Panc1 (cell line): Measurements from ENCODE around the gene CCL16. TPM values are rescaled to one million over a fixed set of nuclear protein-coding genes. Genes with fewer than 3 reads are reported as not detected.
"Not testable (repeated sequence)": the region's sequence is repeated elsewhere in the genome, so short reads cannot be mapped to it uniquely, and the experiment has no call there.

Source experiments
- ATAC-seq: fragments of 200-7000 bp; cut with Tn5 transposase; 2 replicates; pipeline ENCODE4 v1.9.1; 2020; ENCODE audit warnings: mild to moderate bottlenecking, moderate library complexity
- BruUV-seq: library from RNA; stranded (reverse); fragments of 400-500 nt; replicated peaks from 2 replicates; lab custom pipeline; 2021; lab: Mats Ljungman, UMichigan
- CTCF ChIA-PET: fragments of 300-600 bp; sonication (Branson Sonifier 250); formaldehyde crosslinking; loops from one replicate; lab custom pipeline; 2022; ENCODE audit warnings: antibody characterized with exemption; lab: Charles Lee
- POLR2A ChIA-PET: fragments of 300-600 bp; sonication (Branson Sonifier 250); formaldehyde crosslinking; loops from one replicate; lab custom pipeline; 2022; ENCODE audit warnings: antibody characterized with exemption; lab: Charles Lee
- DNase-seq: peaks from one replicate; pipeline ENCODE4 v3.0.0-alpha.2; 2010; ENCODE audit warnings: low read depth, low spot score
- H3K27ac ChIP-seq: 2 replicates; pipeline ENCODE4 v1.5.1; 2011; ENCODE audit warnings: mild to moderate bottlenecking, low read length, inconsistent platforms
- H3K27me3 ChIP-seq: fragments of 200-500 bp; sonication (Bioruptor generic); 2 replicates; pipeline ENCODE4 v1.6.0; 2014; ENCODE audit warnings: low read length, inconsistent platforms; ENCODE audit not compliant: control insufficient read depth, insufficient read depth
- H3K36me3 ChIP-seq: fragments of 200-500 bp; sonication (Bioruptor generic); 2 replicates; pipeline ENCODE4 v1.5.1; 2014; ENCODE audit warnings: inconsistent platforms, mild to moderate bottlenecking, low read length, moderate library complexity; ENCODE audit not compliant: control insufficient read depth, insufficient read depth
- H3K4me1 ChIP-seq: 2 replicates; pipeline ENCODE4 v1.5.1; 2011; ENCODE audit warnings: inconsistent platforms, mild to moderate bottlenecking, low read length, moderate library complexity; ENCODE audit not compliant: control insufficient read depth, insufficient read depth
- H3K4me3 ChIP-seq, 2 experiments: 2 replicates each; pipeline ENCODE4 v1.5.1; 2011 to 2012; ENCODE audit warnings: low read depth in 2 of 2, low read length in 2 of 2, mild to moderate bottlenecking in 2 of 2, inconsistent platforms in 1 of 2, moderate library complexity in 1 of 2
- H3K9me3 ChIP-seq: fragments of 200-500 bp; sonication (Bioruptor generic); 2 replicates; pipeline ENCODE4 v1.5.1; 2014; ENCODE audit warnings: low read depth, mild to moderate bottlenecking, inconsistent platforms, low read length, moderate library complexity; ENCODE audit not compliant: control insufficient read depth, insufficient read depth
- CTCF ChIP-seq: fragments of 450-650 bp; IDR thresholded peaks from 2 replicates; pipeline ENCODE4 v1.5.1; 2017; ENCODE audit warnings: mild to moderate bottlenecking
- POLR2AphosphoS5 ChIP-seq: IDR thresholded peaks from 2 replicates; pipeline ENCODE4 v1.6.1; 2012; ENCODE audit warnings: mild to moderate bottlenecking, low read depth, low read length, moderate library complexity
- REST ChIP-seq, 2 experiments: IDR thresholded peaks; 2 replicates each; pipeline ENCODE4 v1.6.1; 2011 to 2012; ENCODE audit warnings: low read depth in 2 of 2, control low read depth in 1 of 2, low read length in 1 of 2, mild to moderate bottlenecking in 1 of 2, moderate library complexity in 1 of 2; ENCODE audit not compliant: insufficient read depth in 1 of 2
- SIN3A ChIP-seq: IDR thresholded peaks from 2 replicates; pipeline ENCODE4 v1.6.1; 2012; ENCODE audit warnings: low read depth, mild to moderate bottlenecking, low read length, moderate library complexity, borderline replicate concordance; ENCODE audit not compliant: insufficient read depth
- TCF7L2 ChIP-seq: IDR thresholded peaks from 2 replicates; pipeline ENCODE4 v1.6.1; 2011; ENCODE audit warnings: mild to moderate bottlenecking, low read depth, low read length, inconsistent platforms
- in situ Hi-C: cut with HindIII; loops from 2 replicates; pipeline ENCODE4 v1.10.0; 2016; ENCODE audit warnings: low sequenced_read_pairs, low pct_unique_long_range_greater_than_20kb
- intact Hi-C: fragments of 100-400 bp; cut with micrococcal nuclease; formaldehyde crosslinking; loops from one replicate; pipeline ENCODE4 v1.10.0; 2022; ENCODE audit not compliant: unreplicated experiment
- total RNA-seq: library from RNA; stranded (reverse); gene quantifications from one replicate; pipeline ENCODE4 v1.2.1, GENCODE V29; 2021; ENCODE audit not compliant: unreplicated experiment

The CCL16 gene
- total RNA-seq, 1 experiment from 2014 or later = not detected

- H3K9me3 ChIP-seq = no peaks in the 10 kb centered on the region
- H3K27ac ChIP-seq = no peak overlapping the region
- H3K36me3 ChIP-seq = no peaks in the 10 kb centered on the region
- H3K4me3 ChIP-seq = no peak overlapping the region
- CTCF ChIA-PET = no interaction called here
- H3K4me1 ChIP-seq = no peaks in the 10 kb centered on the region
- no peak for DNase-seq
- TF ChIP-seq SIN3A (no peak), POLR2AphosphoS5 (no peak), TCF7L2 (no peak)
- intact Hi-C loops = no loop called here
- no peaks in the 10 kb centered on the region for H3K27me3 ChIP-seq
- no peak for ATAC-seq
- no TSS peak for BruUV-seq
- POLR2A ChIA-PET = no interaction called here
- in situ Hi-C loops = no loop called here
Measured at GRCh38 chr17:35998018-35998545, 16.8 kb upstream of the CCL16 start.

- BruUV-seq, H3K36me3 ChIP-seq, CTCF ChIA-PET, in situ Hi-C loops, DNase-seq, H3K9me3 ChIP-seq, ATAC-seq, H3K27ac ChIP-seq, H3K27me3 ChIP-seq, intact Hi-C loops, POLR2A ChIA-PET, H3K4me1 ChIP-seq, H3K4me3 ChIP-seq: not testable (repeated sequence)
Measured at GRCh38 chr17:35995346-35995745, 14.0 kb upstream of the CCL16 start.

GRCh38 chr17:35991075-35991474 is 9.8 kb upstream of the CCL16 start:
- Histone ChIP-seq H3K4me1 (no peaks in the 10 kb centered on the region), H3K9me3 (no peaks in the 10 kb centered on the region), H3K27ac (no peak overlapping the region), H3K4me3 (no peak overlapping the region), H3K27me3 (no peaks in the 10 kb centered on the region; the same call in 1 of the 2 replicates), H3K36me3 (no peaks in the 10 kb centered on the region)
- intact Hi-C loops (no loop called here), in situ Hi-C loops (no loop called here)
- TF ChIP-seq CTCF = no peak
- no peak for TF ChIP-seq REST (IDR thresholded peaks at IDR 0.05; ENCODE audit: insufficient read depth in 1 of 2, low read depth in 2 of 2, low read length in 1 of 2)
- no peak for TF ChIP-seq POLR2AphosphoS5
- TF ChIP-seq TCF7L2 = no peak
- TF ChIP-seq SIN3A = no peak
- POLR2A ChIA-PET = interaction anchor here (0.5 kb wide), 1 partner anchor 65 kb away, joined by 3 read pairs; no protein-coding TSS in a partner anchor
- DNase-seq (no peak), ATAC-seq (no peak)
- CTCF ChIA-PET = no interaction called here
- BruUV-seq = no TSS peak
